KMS-11 (cell line): Measurements from ENCODE around the gene GCAT.

ENCODE experiments used
- H2AFZ ChIP-seq: fragments of 200-600 bp; sonication (generic); 2 replicates; pipeline ENCODE4 v1.6.1; 2016; ENCODE audit warnings: antibody characterized with exemption, mixed run types, low read depth
- H3K27ac ChIP-seq: fragments of 200-600 bp; sonication (generic); 2 replicates; pipeline ENCODE4 v1.6.1; 2016; ENCODE audit warnings: mild to moderate bottlenecking, mixed run types
- H3K27me3 ChIP-seq: fragments of 200-600 bp; sonication (generic); 2 replicates; pipeline ENCODE4 v1.6.1; 2017; ENCODE audit warnings: mild to moderate bottlenecking, low read depth, mixed run types, moderate library complexity; ENCODE audit not compliant: insufficient read depth
- H3K36me3 ChIP-seq: fragments of 200-600 bp; sonication (generic); 2 replicates; pipeline ENCODE4 v1.6.1; 2017; ENCODE audit warnings: mild to moderate bottlenecking, mixed run types; ENCODE audit not compliant: insufficient read depth
- H3K4me1 ChIP-seq: fragments of 200-600 bp; sonication (generic); 2 replicates; pipeline ENCODE4 v1.6.1; 2016; ENCODE audit warnings: mild to moderate bottlenecking, low read depth, mixed run types; ENCODE audit not compliant: poor library complexity, severe bottlenecking
- H3K4me2 ChIP-seq: fragments of 200-600 bp; sonication (generic); 2 replicates; pipeline ENCODE4 v1.7.0; 2016; ENCODE audit warnings: mild to moderate bottlenecking, mixed run types
- H3K4me3 ChIP-seq: fragments of 200-600 bp; sonication (generic); IDR thresholded peaks from 2 replicates; pipeline ENCODE4 v1.6.1; 2017; ENCODE audit warnings: low read depth, low read length, mixed read lengths; ENCODE audit not compliant: insufficient read depth
- H3K79me2 ChIP-seq: fragments of 200-600 bp; sonication (generic); 2 replicates; pipeline ENCODE4 v1.6.1; 2016; ENCODE audit warnings: low read depth, mixed run types; ENCODE audit not compliant: insufficient read depth
- H3K9ac ChIP-seq: fragments of 200-600 bp; sonication (generic); 2 replicates; pipeline ENCODE4 v1.6.1; 2016; ENCODE audit warnings: mild to moderate bottlenecking, mixed run types
- H4K20me1 ChIP-seq: fragments of 200-600 bp; sonication (generic); 2 replicates; pipeline ENCODE4 v1.6.1; 2016; ENCODE audit warnings: mild to moderate bottlenecking, mixed run types; ENCODE audit not compliant: insufficient read depth
- CTCF ChIP-seq: fragments of 200-600 bp; sonication (generic); conservative IDR thresholded peaks from 2 replicates; pipeline ENCODE4 v1.6.1; 2017; ENCODE audit warnings: low read depth, mild to moderate bottlenecking, antibody characterized with exemption, low read length, moderate library complexity, mixed read lengths

The GCAT gene

GRCh38 chr22:37784829-37785495 is 22.8 kb upstream of the GCAT start:
- Histone ChIP-seq H3K36me3 (no peaks in the 10 kb centered on the region), H4K20me1 (no peaks in the 10 kb centered on the region), H3K27me3 (no peaks in the 10 kb centered on the region), H3K4me3 (no peak overlapping the region), H3K4me2 (no peak overlapping the region), H3K9ac (no peak overlapping the region), H3K79me2 (no peaks in the 10 kb centered on the region), H3K4me1 (no peaks in the 10 kb centered on the region), H3K27ac (no peak overlapping the region), H2AFZ (no peak overlapping the region)
- TF ChIP-seq CTCF: no peak

- no peak overlapping the region for H3K4me2 ChIP-seq
- H4K20me1 ChIP-seq: no peaks in the 10 kb centered on the region
- no peaks in the 10 kb centered on the region for H3K4me1 ChIP-seq
- H3K27me3 ChIP-seq: no peaks in the 10 kb centered on the region
- TF ChIP-seq CTCF: no peak
- no peaks in the 10 kb centered on the region for H3K36me3 ChIP-seq
- no peak overlapping the region for H3K9ac ChIP-seq
- no peak overlapping the region for H3K27ac ChIP-seq
- H3K79me2 ChIP-seq: no peaks in the 10 kb centered on the region
- no peak overlapping the region for H3K4me3 ChIP-seq
- no peak overlapping the region for H2AFZ ChIP-seq
Measured at GRCh38 chr22:37790234-37790633, 17.5 kb upstream of the GCAT start.

GRCh38 chr22:37792494-37792893 is 15.2 kb upstream of the GCAT start:
- Histone ChIP-seq H3K4me2 (no peak overlapping the region), H3K9ac (no peak overlapping the region), H3K27me3 (no peaks in the 10 kb centered on the region), H3K79me2 (no peaks in the 10 kb centered on the region), H3K36me3 (no peaks in the 10 kb centered on the region), H3K4me1 (no peaks in the 10 kb centered on the region), H2AFZ (no peak overlapping the region), H3K4me3 (no peak overlapping the region), H4K20me1 (no peaks in the 10 kb centered on the region), H3K27ac (no peak overlapping the region)
- no peak for TF ChIP-seq CTCF

- no peaks in the 10 kb centered on the region for H3K27me3 ChIP-seq
- H4K20me1 ChIP-seq: no peaks in the 10 kb centered on the region
- no peak for TF ChIP-seq CTCF
- no peak overlapping the region for H3K9ac ChIP-seq
- no peak overlapping the region for H3K4me3 ChIP-seq
- H3K36me3 ChIP-seq: no peaks in the 10 kb centered on the region
- no peak overlapping the region for H2AFZ ChIP-seq
- H3K79me2 ChIP-seq: no peaks in the 10 kb centered on the region
- no peak overlapping the region for H3K27ac ChIP-seq
- no peak overlapping the region for H3K4me2 ChIP-seq
- no peaks in the 10 kb centered on the region for H3K4me1 ChIP-seq
Measured at GRCh38 chr22:37794376-37794775, 13.4 kb upstream of the GCAT start.
